Umbilical cord (tissue), 2 donors: ENCODE data around the gene SNRPN. TPM values are rescaled to one million over a fixed set of nuclear protein-coding genes. Genes with fewer than 3 reads are reported as not detected.
"Not testable (repeated sequence)": the region's sequence is repeated elsewhere in the genome, so short reads cannot be mapped to it uniquely, and the experiment has no call there.

Source experiments
- DNase-seq: peaks from one replicate; pipeline ENCODE4 v3.0.0-alpha.2; 2015; ENCODE audit warnings: low spot score
- total RNA-seq: library from RNA; depleted of rRNA; stranded (reverse); fragments of >200 nt; gene quantifications from one replicate; pipeline ENCODE4 v1.2.3, GENCODE V29; 2014; ENCODE audit warnings: low replicate concordance; ENCODE audit not compliant: insufficient read depth

The SNRPN gene
- 97.7 TPM for total RNA-seq

DNA sequence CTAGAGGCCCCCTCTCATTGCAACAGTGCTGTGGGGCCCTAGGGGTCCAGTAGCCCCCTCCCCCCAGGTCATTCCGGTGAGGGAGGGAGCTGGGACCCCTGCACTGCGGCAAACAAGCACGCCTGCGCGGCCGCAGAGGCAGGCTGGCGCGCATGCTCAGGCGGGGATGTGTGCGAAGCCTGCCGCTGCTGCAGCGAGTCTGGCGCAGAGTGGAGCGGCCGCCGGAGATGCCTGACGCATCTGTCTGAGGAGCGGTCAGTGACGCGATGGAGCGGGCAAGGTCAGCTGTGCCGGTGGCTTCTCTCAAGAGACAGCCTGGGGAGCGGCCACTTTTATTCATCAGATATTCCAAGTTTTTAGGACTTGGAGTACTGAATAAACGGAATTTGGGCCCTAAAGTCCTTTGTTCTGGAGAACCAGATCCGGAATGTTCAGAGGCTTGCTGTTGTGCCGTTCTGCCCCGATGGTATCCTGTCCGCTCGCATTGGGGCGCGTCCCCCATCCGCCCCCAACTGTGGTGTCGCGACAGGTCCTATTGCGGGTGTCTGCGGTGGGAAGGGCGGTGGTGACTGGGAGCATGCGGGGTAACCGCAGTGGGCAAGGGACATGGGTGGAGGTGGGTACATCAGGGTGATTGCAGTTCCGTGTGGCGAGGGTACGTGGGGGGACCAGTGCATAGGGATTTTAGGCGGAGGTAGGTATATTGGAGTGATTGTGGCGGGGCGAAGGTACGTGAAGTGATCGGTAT lies at the start of gene SNRPN, which contains the start of gene SNURF:
TSS of gene SNRPN (plus strand) at position 205 of the 748 bp plus-strand sequence. CDS start 19,467 bp downstream, outside the sequence.
TSS of gene SNURF (plus strand) at position 205 of the 748 bp plus-strand sequence. CDS start at position 267, 62 bp downstream.
- DNase-seq = peak; percentile 64

DNA sequence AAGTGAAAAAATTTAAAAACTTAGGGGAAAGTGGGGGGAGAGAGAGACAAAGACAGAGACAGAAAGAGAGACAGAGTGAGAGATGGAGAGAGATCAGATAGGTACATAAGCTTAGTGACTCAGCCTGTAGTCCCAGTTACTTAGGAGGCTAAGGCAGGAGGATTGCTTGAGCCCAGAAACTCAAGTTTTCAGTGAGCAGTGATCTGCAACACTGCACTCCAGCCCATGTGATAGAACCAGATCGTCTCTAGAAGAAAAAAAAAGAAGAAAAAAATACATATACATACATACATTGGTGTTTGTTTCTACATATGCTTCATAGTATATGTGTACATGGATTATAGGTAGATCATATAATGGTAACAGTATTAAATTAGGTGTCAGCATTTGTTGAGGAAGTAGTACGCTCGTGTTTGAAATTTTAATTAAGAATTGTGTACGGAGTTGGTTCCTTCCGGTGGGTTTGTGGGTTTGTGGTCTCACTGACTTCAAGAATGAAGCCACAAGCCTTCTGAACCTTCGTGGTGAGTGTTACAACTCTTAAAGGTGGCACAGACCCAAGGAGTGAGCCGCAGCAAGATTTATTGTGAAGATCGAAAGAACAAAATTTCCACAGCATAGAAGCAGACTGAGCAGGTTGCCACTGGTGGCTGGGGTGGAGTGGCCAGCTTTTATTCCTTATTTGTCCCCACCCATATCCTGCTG lies 38.3 kb upstream of the SNRPN start:
- no peak for DNase-seq

DNA sequence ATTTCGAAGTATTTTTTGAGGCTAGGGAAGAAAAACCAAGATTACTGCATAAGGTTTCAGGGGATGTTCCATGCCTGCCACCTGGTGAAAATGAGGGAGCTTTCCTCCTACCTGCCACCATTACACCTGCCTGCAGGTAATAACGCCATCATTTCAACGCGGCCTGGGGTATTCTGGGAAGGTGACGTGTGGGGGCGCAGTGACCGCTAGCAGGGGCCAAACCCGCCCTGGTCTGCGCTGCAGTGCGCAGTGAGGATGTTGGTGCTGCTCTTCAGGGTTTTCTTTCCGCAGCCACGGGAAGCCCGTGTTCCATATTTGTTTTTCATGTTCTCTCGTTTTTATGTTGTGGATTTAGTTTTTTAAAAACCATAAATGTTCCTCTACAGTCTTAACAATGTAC lies 37.4 kb upstream of the SNRPN start:
- DNase-seq = no peak

DNA sequence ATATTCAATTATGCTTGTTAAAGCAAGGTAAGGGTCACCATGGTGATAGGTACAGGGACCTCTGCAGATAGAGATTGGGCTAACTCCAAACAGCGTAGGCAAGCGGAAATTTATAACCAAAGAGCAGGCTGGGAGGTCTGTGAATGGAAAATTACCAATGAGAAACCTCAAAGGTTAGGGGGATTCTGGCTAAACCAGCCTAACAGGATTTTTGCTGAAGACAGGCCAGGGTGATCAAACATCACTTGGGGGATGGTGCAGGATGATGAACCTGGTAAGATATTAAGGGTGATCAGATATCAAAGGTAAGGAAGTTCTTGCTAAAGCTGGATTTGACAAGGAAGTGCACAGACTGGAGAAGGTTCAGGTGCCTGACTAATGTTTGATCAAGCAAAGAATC lies 35.3 kb upstream of the SNRPN start:
- peak; percentile 13 for DNase-seq

DNA sequence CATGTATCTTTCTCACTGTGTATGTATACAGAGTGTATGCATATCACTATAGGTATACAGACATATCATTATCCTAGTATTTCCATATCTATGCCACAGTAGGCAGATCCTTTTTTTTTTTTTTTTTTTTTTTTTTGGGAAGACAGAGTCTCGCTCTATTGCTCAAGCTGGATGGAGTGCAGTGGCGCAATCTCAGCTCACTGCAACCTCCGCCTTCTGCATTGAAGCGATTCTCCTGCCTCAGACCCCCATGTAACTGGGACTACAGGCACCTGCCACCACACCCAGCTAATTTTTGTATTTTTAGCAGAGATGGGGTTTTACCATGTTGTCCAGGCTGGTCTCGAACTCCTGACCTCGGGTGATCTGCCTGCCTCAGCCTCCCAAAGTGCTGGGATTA lies 32.0 kb upstream of the SNRPN start:
- not testable (repeated sequence) for DNase-seq

DNA sequence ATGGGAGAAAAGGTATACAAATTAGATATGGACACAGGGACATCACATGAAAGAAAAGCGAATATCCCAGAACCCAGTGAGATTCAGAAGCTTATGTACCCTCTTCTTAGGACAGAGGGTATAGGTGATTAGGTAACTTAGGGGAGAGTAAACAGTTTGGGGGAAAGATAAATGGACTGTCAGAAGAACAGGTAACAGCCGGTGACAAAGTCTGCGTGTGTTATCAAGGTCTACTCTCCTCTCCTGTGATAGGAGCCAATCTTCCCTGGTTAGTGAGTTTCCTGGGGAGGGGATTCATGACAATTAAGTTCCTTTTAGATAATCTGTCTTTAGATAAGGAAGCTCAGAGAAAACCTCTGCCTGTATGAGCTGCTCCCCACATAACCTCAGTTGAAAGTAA lies 30.6 kb upstream of the SNRPN start:
- no peak for DNase-seq

DNA sequence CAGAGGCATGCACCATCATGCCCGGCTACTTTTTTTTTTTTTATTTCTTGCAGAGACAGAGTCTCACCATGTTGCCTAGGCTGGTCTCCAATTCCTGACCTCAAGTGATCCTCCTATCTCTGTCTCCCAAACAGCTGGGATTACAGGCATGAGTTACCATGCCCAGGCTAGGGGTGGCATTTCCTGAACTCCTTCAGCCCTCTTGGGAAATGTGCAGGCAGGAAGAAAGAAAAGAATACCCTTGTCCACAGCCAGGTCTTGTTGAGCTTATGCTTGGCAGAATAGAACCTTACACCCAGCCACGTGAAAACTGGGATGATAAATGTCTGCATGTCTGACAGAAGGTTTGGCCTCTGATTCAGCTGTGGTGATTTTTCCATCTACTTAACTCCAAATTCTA lies 30.2 kb upstream of the SNRPN start:
- DNase-seq = no peak

DNA sequence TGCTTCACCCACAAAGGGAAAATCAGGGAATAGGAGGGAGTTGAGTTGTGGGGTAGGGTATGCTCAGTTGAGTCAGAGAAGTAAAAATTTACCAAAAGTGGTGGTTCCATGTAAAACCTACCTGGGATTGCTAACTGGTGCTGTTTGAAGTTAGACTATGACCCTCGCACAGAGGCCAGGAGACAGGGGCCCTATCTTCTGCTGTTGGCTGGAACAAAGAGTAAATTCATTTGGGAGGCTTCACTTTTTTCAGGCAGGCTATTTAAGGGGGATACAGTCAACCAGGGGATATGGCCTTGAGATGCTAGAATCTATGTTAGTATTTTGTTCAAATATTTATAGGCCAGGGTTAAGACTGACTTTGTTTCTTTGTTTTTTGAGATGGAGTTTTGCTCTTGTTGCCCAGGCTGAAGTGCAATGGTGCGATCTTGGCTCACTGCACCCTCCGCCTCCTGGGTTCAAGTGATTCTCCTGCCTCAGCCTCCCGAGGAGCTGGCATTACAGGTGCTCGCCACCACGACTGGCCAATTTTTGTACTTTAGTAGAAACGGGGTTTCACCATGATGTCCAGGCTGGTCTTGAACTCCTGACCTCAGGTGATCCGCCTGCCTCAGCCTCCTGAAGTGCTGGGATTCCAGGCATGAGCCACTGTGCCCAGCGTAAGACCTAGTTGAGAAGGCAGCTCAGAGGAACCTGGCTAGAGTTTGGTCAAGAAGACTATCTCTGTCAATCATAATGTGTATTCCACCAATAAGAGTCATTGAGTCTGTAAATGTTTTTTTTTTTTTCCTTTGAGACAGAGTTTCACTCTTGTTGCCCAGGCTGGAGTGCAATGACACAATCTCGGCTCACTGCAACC lies 22.7 kb upstream of the SNRPN start:
- not testable (repeated sequence) for DNase-seq

DNA sequence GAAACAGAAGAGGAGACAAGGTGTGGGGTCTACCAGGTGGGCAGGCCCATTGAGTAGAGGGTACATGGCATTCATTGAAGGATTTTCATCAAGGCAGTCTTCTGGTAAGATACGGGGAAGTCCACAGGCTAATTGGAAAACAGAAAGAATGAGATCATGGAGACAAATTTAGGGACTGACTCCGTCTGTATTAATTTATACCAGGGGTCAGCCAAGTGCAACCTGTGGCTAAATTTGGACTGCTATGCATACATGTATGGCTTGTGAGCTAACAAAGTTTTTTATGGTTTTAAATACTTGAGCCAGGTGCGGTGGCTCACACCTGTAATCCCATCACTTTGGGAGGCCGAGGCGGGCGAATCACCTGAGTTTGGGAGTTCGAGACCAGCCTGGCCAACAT lies 21.1 kb upstream of the SNRPN start:
- DNase-seq = no peak

DNA sequence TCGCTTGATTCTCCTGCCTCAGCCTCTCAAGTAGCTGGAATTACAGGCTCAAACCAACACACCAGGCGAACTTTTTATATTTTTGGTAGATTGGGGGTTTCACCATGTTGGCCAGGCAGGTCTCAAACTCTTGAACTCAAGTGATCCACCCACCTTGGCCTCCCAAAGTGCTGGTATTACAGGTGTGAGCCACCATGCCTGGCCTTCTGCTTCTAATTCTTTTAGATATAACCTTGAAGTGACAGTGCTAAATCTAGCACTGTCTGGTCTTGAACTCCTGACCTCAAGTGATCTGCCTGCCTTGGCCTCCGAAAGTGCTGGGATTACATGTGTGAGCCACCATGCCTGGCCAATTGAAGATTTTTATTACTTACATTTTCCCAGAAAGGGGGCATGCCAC lies 16.6 kb upstream of the SNRPN start:
- not testable (repeated sequence) for DNase-seq

DNA sequence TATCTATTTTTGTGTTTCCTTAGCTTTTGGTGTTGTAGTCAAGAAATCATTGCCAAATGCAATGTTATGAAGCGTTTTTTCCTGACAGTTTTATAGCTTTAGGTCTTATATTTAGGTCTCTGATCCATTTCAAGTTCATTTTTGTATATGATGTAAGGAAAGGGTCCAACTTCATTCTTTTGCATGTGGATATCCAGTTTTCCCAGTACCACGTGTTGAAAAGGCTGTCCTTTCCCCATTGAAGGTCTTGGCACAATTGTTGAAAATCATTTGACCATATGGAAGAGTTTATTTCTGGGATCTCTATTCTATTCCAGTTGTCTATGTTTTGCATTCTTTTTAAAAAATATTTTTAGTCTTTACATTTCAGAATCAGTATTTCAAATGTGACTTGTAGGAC lies 14.6 kb upstream of the SNRPN start:
- no peak for DNase-seq

DNA sequence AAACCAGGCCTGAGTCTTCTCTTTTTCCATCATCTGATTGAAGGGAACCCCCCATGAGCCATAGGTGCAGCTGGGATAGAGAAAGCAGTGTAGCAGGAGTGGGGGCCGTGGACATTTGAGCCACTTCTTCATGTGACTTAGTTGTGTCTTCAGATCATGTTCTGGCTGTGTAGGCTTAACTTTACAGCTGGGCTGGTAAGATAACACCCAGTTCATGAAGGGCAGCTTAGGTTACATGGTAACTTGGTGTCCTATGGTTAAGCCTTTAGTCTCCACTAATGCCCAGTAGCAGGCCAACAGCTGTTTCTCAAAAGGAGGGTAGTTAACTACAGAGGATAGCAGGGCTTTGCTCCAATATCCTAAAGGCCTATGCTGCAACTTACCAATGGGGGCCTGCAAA lies 11.4 kb upstream of the SNRPN start:
- no peak for DNase-seq

DNA sequence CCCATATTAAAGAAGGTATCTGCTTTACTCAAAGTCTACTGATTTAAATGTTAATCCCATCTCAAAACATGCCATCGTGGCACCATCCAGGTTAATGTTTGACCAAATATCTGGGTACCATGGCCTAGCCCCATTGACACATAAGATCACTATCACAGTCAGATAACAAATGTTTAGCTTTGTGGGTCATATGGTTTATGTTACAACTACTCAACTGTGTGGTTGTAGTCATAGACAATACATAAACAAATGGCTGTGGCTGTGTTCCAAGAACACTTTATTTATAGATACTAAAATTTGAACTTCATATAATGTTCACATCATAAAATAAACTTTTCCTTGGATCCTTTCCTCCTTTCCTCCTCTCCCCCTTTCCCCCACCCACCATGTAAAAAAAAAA lies 9.8 kb upstream of the SNRPN start:
- DNase-seq = no peak

DNA sequence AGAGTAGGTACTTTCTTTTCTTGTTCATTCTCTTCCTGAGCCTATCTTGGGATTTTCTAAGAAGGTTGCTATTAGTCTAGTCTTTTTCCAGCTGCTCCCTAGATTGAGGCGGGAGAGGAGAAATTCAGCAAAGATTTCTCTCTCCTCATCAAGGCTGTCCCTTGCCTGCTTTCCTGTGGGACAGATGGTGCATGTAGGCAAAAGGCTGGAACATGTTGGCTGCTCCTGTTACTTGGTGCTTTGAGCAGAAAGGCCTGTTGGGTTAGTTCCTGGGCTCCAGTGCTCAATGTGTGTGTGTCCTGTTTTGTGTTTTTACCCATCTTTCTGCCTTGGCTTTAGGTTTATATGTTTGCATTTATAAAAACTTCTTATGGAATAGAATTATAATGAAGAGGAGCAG lies 9.1 kb upstream of the SNRPN start:
- DNase-seq = no peak

DNA sequence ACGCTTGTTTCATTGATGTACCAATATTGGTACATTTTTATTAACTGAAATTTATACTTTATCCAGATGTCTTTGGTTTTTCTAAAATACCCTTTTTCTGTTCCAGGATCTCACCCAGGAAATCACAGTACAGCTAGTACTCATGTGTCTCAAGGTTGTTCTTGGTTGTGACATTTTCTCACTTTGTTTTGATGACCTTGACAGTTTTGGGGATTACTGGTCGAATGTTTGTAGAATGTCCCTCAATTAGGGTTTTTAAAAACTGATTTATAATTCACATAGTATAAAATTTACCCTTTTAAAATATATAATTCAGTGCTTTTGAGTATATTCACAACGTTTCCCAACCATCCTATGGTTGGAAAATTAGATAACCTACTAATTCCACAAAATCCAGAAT lies 6.3 kb upstream of the SNRPN start:
- no peak for DNase-seq

DNA sequence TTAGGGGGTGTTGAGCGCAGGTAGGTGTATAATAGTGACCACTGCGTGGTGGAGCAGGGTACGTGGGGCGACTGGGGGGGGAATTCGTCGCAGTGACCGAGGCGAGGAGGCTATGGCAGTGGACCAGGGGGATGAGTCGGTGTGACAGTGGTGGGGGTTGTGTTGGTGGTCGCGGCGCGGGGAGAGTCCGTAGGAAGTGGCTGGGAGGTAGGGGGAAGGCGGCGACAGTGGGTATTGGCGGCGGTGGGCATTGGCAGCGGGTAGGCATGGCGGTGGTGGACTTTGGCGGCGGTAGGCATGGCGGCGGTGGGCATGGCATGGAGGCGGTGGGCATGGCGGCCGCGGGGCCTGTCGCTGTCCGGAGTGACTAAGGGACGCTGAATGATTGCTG lies 739 bp downstream of the SNRPN start:
- no peak for DNase-seq

DNA sequence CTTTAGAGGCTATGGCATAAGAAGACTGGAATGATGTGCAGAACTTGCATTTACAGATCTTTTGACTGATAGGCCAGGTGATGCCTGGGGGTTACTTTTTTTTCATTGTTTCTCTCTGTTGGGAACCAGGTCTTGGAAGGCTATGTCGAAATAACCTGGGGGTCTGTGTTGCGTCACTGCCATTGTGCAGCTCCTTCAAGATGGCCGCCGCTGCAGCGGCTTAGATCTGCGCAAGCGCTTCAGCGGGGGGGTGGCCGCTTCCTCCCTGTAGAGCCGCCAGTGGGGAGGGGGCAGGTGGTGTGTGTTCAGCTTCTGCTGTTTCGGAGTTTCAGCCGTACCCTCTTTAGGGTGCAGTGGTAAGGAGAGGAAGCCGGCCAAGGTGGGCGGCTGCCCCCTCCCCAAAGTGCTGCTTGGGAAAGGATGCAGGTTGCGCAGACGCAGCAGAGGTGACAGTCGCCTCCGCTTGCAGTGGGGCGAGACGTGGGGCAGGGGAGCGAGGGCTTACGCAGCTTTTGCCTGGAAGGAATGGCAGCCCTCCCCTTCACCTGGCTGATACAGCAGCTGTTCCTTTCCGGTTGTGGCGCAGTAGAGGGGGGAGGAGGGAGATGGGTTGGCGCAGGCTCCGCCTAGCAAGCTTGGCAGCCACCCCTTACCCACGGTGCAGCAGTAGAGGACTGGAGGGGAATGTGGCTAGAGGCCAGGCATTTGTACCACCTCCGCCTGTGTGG lies 1.5 kb downstream of the SNRPN start:
- peak; percentile 81 for DNase-seq

DNA sequence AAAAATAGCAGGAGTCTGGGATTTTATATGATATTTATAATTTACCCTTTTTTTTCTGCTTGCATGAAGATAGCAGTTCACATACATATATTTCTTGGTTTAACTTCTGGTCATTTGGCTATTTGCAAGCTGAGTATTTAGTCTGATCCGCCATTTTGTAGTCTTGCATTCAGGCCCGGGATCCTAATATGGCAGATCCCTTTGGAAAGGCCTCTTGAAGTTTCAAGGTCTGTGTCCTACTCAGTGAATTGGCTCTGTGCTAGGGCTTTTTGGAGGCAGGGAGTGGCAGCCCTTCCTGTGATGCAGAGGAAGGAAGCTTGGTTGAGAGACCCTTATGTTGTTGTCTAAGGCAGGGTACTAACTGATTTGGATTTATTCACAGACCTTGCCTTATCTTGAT lies 2.9 kb downstream of the SNRPN start:
- DNase-seq = no peak

DNA sequence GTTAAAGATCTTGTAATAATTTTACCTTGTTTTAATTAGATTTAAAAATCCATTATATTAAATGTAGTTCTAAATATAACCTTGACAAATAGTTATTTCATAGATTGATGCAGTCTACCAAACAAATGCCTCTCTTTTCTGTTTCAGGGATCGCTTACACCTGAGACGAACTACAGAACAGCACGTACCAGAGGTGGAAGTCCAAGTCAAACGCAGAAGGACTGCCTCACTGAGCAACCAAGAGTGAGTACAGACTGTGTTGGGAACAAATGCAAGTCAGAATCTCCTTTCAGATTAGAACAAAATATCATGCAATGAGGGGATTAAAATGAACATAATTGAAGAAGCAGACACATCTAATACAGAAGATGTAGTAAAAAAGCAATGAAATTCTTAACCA lies 7.2 kb downstream of the SNRPN start:
- no peak for DNase-seq

DNA sequence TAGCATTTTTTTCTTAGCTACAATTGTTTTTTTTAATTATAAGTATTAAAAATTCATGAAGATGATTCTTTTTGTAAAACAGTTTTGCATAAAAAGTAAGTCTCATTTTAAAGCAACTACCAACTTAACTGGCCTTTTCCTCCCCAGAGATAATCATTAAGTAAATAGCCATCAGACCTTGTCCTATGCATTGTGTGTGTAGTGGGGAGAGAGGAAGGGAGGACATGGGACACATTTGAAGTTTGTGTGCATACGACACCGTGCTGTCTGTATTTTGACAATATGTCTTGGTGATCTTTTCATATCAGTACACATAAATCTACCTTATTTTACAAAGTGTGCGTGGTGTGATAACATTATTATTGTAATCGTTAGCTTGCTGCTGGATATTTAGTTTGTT lies 8.1 kb downstream of the SNRPN start:
- no peak for DNase-seq

DNA sequence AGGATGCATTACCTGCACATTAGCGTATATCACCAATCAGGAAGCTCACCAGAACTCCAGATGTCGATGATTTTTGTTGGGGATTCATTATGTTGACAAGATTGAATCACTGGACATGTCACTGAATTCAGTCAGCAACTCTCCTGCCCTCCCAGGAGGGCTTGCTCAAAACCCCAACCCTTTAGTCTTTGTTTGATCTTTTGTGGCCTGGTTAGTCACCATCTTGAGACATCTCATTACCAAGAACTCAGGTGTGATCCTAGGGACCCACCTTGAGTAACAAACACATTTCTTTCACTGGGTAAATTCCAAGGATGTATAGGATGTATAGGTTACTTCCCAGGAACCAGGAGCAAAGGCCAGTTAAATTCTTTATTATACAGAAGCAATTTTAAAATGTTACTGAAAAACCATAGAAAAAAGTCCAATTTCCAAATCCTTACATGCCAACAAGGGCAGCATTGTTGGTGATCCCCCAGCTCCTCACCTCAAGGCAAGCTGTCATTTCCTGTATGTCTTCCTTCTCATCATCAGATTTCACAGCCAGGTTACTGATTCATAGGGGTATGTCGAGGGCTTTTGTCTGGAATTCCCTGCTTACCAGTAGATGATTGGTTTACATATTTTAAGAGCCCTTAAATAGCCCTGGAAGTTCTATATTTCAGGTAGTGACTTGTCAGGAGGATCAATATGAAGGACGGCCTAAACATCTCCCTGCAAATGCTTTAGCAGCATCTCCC lies 11.7 kb downstream of the SNRPN start:
- no peak for DNase-seq
